ENCODE measurements around the gene OR9Q1.

Gene OR9Q1

GRCh38 chr11:58152781-58153180, 129.1 kb downstream of the OR9Q1 start:
- Histone ChIP-seq H3K9ac (ENCODE audit: low read length) (no peak overlapping the region), H3K4me3 (ENCODE audit: low read depth in 1 of 2, low read length in 2 of 2) (no peak overlapping the region), H3K36me3 (ENCODE audit: insufficient read depth, low read length) (no peaks in the 10 kb centered on the region), H3K27ac (ENCODE audit: low read depth, low read length) (no peak overlapping the region), H3K27me3 (ENCODE audit: control insufficient read depth in 1 of 2, insufficient read depth in 2 of 2, low read length in 2 of 2) (no peaks in the 10 kb centered on the region), H3K4me1 (ENCODE audit: insufficient read depth, low read length) (no peaks in the 10 kb centered on the region), H3K9me3 (ENCODE audit: low read length) (no peaks in the 10 kb centered on the region)

GRCh38 chr11:58164389-58164788, 140.7 kb downstream of the OR9Q1 start:
- H3K27ac ChIP-seq (ENCODE audit: low read depth, low read length), result no peak overlapping the region
- H3K27me3 ChIP-seq (ENCODE audit: control insufficient read depth in 1 of 2, insufficient read depth in 2 of 2, low read length in 2 of 2), result no peaks in the 10 kb centered on the region
- no peak overlapping the region for H3K4me3 ChIP-seq (ENCODE audit: low read depth in 1 of 2, low read length in 2 of 2)
- no peak overlapping the region for H3K9ac ChIP-seq (ENCODE audit: low read length)
- no peaks in the 10 kb centered on the region for H3K4me1 ChIP-seq (ENCODE audit: insufficient read depth, low read length)
- H3K9me3 ChIP-seq (ENCODE audit: low read length), result no peaks in the 10 kb centered on the region
- no peaks in the 10 kb centered on the region for H3K36me3 ChIP-seq (ENCODE audit: insufficient read depth, low read length)

GRCh38 chr11:58164990-58165389, 141.3 kb downstream of the OR9Q1 start:
- H3K4me1 ChIP-seq (ENCODE audit: insufficient read depth, low read length), result no peaks in the 10 kb centered on the region
- no peaks in the 10 kb centered on the region for H3K27me3 ChIP-seq (ENCODE audit: control insufficient read depth in 1 of 2, insufficient read depth in 2 of 2, low read length in 2 of 2)
- no peak overlapping the region for H3K9ac ChIP-seq (ENCODE audit: low read length)
- H3K36me3 ChIP-seq (ENCODE audit: insufficient read depth, low read length), result no peaks in the 10 kb centered on the region
- H3K4me3 ChIP-seq (ENCODE audit: low read depth in 1 of 2, low read length in 2 of 2), result no peak overlapping the region
- H3K9me3 ChIP-seq (ENCODE audit: low read length), result no peaks in the 10 kb centered on the region
- no peak overlapping the region for H3K27ac ChIP-seq (ENCODE audit: low read depth, low read length)

GRCh38 chr11:58165504-58166106, 141.9 kb downstream of the OR9Q1 start:
- no peak overlapping the region for H3K9ac ChIP-seq (ENCODE audit: low read length)
- no peaks in the 10 kb centered on the region for H3K27me3 ChIP-seq (ENCODE audit: control insufficient read depth in 1 of 2, insufficient read depth in 2 of 2, low read length in 2 of 2)
- H3K4me1 ChIP-seq (ENCODE audit: insufficient read depth, low read length), result no peaks in the 10 kb centered on the region
- no peak overlapping the region for H3K4me3 ChIP-seq (ENCODE audit: low read depth in 1 of 2, low read length in 2 of 2)
- H3K36me3 ChIP-seq (ENCODE audit: insufficient read depth, low read length), result no peaks in the 10 kb centered on the region
- no peaks in the 10 kb centered on the region for H3K9me3 ChIP-seq (ENCODE audit: low read length)
- H3K27ac ChIP-seq (ENCODE audit: low read depth, low read length), result no peak overlapping the region

GRCh38 chr11:58177409-58178054, 153.9 kb downstream of the OR9Q1 start:
- H3K36me3 ChIP-seq (ENCODE audit: insufficient read depth, low read length), result no peaks in the 10 kb centered on the region
- no peak overlapping the region for H3K9ac ChIP-seq (ENCODE audit: low read length)
- no peaks in the 10 kb centered on the region for H3K9me3 ChIP-seq (ENCODE audit: low read length)
- no peaks in the 10 kb centered on the region for H3K4me1 ChIP-seq (ENCODE audit: insufficient read depth, low read length)
- no peak overlapping the region for H3K4me3 ChIP-seq (ENCODE audit: low read depth in 1 of 2, low read length in 2 of 2)
- H3K27ac ChIP-seq (ENCODE audit: low read depth, low read length), result no peak overlapping the region
- no peaks in the 10 kb centered on the region for H3K27me3 ChIP-seq (ENCODE audit: control insufficient read depth in 1 of 2, insufficient read depth in 2 of 2, low read length in 2 of 2)

GRCh38 chr11:58178444-58178843, 154.8 kb downstream of the OR9Q1 start:
- H3K27ac ChIP-seq (ENCODE audit: low read depth, low read length), result no peak overlapping the region
- no peaks in the 10 kb centered on the region for H3K27me3 ChIP-seq (ENCODE audit: control insufficient read depth in 1 of 2, insufficient read depth in 2 of 2, low read length in 2 of 2)
- no peak overlapping the region for H3K9ac ChIP-seq (ENCODE audit: low read length)
- no peaks in the 10 kb centered on the region for H3K4me1 ChIP-seq (ENCODE audit: insufficient read depth, low read length)
- H3K4me3 ChIP-seq (ENCODE audit: low read depth in 1 of 2, low read length in 2 of 2), result no peak overlapping the region
- no peaks in the 10 kb centered on the region for H3K9me3 ChIP-seq (ENCODE audit: low read length)
- no peaks in the 10 kb centered on the region for H3K36me3 ChIP-seq (ENCODE audit: insufficient read depth, low read length)

- H3K4me3 ChIP-seq (ENCODE audit: low read depth in 1 of 2, low read length in 2 of 2), result no peak overlapping the region
- no peaks in the 10 kb centered on the region for H3K27me3 ChIP-seq (ENCODE audit: control insufficient read depth in 1 of 2, insufficient read depth in 2 of 2, low read length in 2 of 2)
- no peaks in the 10 kb centered on the region for H3K36me3 ChIP-seq (ENCODE audit: insufficient read depth, low read length)
- no peak overlapping the region for H3K9ac ChIP-seq (ENCODE audit: low read length)
- H3K4me1 ChIP-seq (ENCODE audit: insufficient read depth, low read length), result no peaks in the 10 kb centered on the region
- H3K27ac ChIP-seq (ENCODE audit: low read depth, low read length), result no peak overlapping the region
- no peaks in the 10 kb centered on the region for H3K9me3 ChIP-seq (ENCODE audit: low read length)
Measured at GRCh38 chr11:58179648-58180047, 156.0 kb downstream of the OR9Q1 start.

GRCh38 chr11:58186938-58187337, 163.3 kb downstream of the OR9Q1 start:
- Histone ChIP-seq H3K36me3 (ENCODE audit: insufficient read depth, low read length) (no peaks in the 10 kb centered on the region), H3K27ac (ENCODE audit: low read depth, low read length) (no peak overlapping the region), H3K4me3 (ENCODE audit: low read depth in 1 of 2, low read length in 2 of 2) (no peak overlapping the region), H3K9ac (ENCODE audit: low read length) (no peak overlapping the region), H3K27me3 (ENCODE audit: control insufficient read depth in 1 of 2, insufficient read depth in 2 of 2, low read length in 2 of 2) (no peaks in the 10 kb centered on the region), H3K9me3 (ENCODE audit: low read length) (no peaks in the 10 kb centered on the region), H3K4me1 (ENCODE audit: insufficient read depth, low read length) (no peaks in the 10 kb centered on the region)

- Histone ChIP-seq H3K4me3 (ENCODE audit: low read depth in 1 of 2, low read length in 2 of 2) (no peak within 1 kb of the TSS), H3K27ac (ENCODE audit: low read depth, low read length) (no peak within 1 kb of the TSS), H3K9me3 (ENCODE audit: low read length) (no peaks in the 10 kb centered on the region), H3K27me3 (ENCODE audit: control insufficient read depth in 1 of 2, insufficient read depth in 2 of 2, low read length in 2 of 2) (no peaks in the 10 kb centered on the region), H3K36me3 (ENCODE audit: insufficient read depth, low read length) (no peaks in the 10 kb centered on the region), H3K9ac (ENCODE audit: low read length) (no peak within 1 kb of the TSS), H3K4me1 (ENCODE audit: insufficient read depth, low read length) (no peaks in the 10 kb centered on the region)
Measured at GRCh38 chr11:58188770-58189169, 165.1 kb downstream of the OR9Q1 start, which contains the start of gene OR9Q2. OR9Q2 (plus strand) TSS chr11:58189070; CDS start chr11:58190491, 1,421 bp downstream.

GRCh38 chr11:58192229-58192628, 168.5 kb downstream of the OR9Q1 start:
- H3K9me3 ChIP-seq (ENCODE audit: low read length), result no peaks in the 10 kb centered on the region
- no peaks in the 10 kb centered on the region for H3K4me1 ChIP-seq (ENCODE audit: insufficient read depth, low read length)
- no peak overlapping the region for H3K27ac ChIP-seq (ENCODE audit: low read depth, low read length)
- H3K36me3 ChIP-seq (ENCODE audit: insufficient read depth, low read length), result no peaks in the 10 kb centered on the region
- no peaks in the 10 kb centered on the region for H3K27me3 ChIP-seq (ENCODE audit: control insufficient read depth in 1 of 2, insufficient read depth in 2 of 2, low read length in 2 of 2)
- no peak overlapping the region for H3K9ac ChIP-seq (ENCODE audit: low read length)
- H3K4me3 ChIP-seq (ENCODE audit: low read depth in 1 of 2, low read length in 2 of 2), result no peak overlapping the region

GRCh38 chr11:58193391-58193790, 169.7 kb downstream of the OR9Q1 start:
- no peaks in the 10 kb centered on the region for H3K36me3 ChIP-seq (ENCODE audit: insufficient read depth, low read length)
- H3K9me3 ChIP-seq (ENCODE audit: low read length), result no peaks in the 10 kb centered on the region
- H3K4me1 ChIP-seq (ENCODE audit: insufficient read depth, low read length), result no peaks in the 10 kb centered on the region
- no peak overlapping the region for H3K4me3 ChIP-seq (ENCODE audit: low read depth in 1 of 2, low read length in 2 of 2)
- no peak overlapping the region for H3K27ac ChIP-seq (ENCODE audit: low read depth, low read length)
- no peak overlapping the region for H3K9ac ChIP-seq (ENCODE audit: low read length)
- no peaks in the 10 kb centered on the region for H3K27me3 ChIP-seq (ENCODE audit: control insufficient read depth in 1 of 2, insufficient read depth in 2 of 2, low read length in 2 of 2)

GRCh38 chr11:58195939-58196338, 172.3 kb downstream of the OR9Q1 start:
- Histone ChIP-seq H3K9ac (ENCODE audit: low read length) (no peak overlapping the region), H3K36me3 (ENCODE audit: insufficient read depth, low read length) (no peaks in the 10 kb centered on the region), H3K4me3 (ENCODE audit: low read depth in 1 of 2, low read length in 2 of 2) (no peak overlapping the region), H3K4me1 (ENCODE audit: insufficient read depth, low read length) (no peaks in the 10 kb centered on the region), H3K27me3 (ENCODE audit: control insufficient read depth in 1 of 2, insufficient read depth in 2 of 2, low read length in 2 of 2) (no peaks in the 10 kb centered on the region), H3K9me3 (ENCODE audit: low read length) (no peaks in the 10 kb centered on the region), H3K27ac (ENCODE audit: low read depth, low read length) (no peak overlapping the region)
